ENCODE data around the gene NEURL3.
"Not testable (repeated sequence)": the region's sequence is repeated elsewhere in the genome, so short reads cannot be mapped to it uniquely, and the experiment has no call there.

The NEURL3 gene

GRCh38 chr2:96471772-96472171, 33.4 kb downstream of the NEURL3 start:
- no peak for TF ChIP-seq CTCF (IDR thresholded peaks at IDR 0.05; ENCODE audit: low read depth, low read length, missing control alignments)
- no peak overlapping the region for H3K4me3 ChIP-seq (ENCODE audit: low read depth, low read length)
- no peak for DNase-seq (ENCODE audit: low read depth)

GRCh38 chr2:96470636-96471035, 34.5 kb downstream of the NEURL3 start:
- TF ChIP-seq CTCF (IDR thresholded peaks at IDR 0.05; ENCODE audit: low read depth, low read length, missing control alignments), result peak; percentile 75
- no peak for DNase-seq (ENCODE audit: low read depth)
- H3K4me3 ChIP-seq (ENCODE audit: low read depth, low read length), result no peak overlapping the region

- no peak for DNase-seq (ENCODE audit: low read depth)
- no peak overlapping the region for H3K4me3 ChIP-seq (ENCODE audit: low read depth, low read length)
- TF ChIP-seq CTCF (IDR thresholded peaks at IDR 0.05; ENCODE audit: low read depth, low read length, missing control alignments), result no peak
Observed at GRCh38 chr2:96470109-96470508, 35.0 kb downstream of the NEURL3 start.

GRCh38 chr2:96468904-96469303, 36.3 kb downstream of the NEURL3 start:
- DNase-seq (ENCODE audit: low read depth), result no peak
- no peak overlapping the region for H3K4me3 ChIP-seq (ENCODE audit: low read depth, low read length)
- TF ChIP-seq CTCF (IDR thresholded peaks at IDR 0.05; ENCODE audit: low read depth, low read length, missing control alignments), result no peak

- H3K4me3 ChIP-seq (ENCODE audit: low read depth, low read length), result no peak overlapping the region
- no peak for DNase-seq (ENCODE audit: low read depth)
- TF ChIP-seq CTCF (IDR thresholded peaks at IDR 0.05; ENCODE audit: low read depth, low read length, missing control alignments), result no peak
Observed at GRCh38 chr2:96464651-96465050, 40.5 kb downstream of the NEURL3 start.

- no peak overlapping the region for H3K4me3 ChIP-seq (ENCODE audit: low read depth, low read length)
- DNase-seq (ENCODE audit: low read depth), result no peak
- TF ChIP-seq CTCF (IDR thresholded peaks at IDR 0.05; ENCODE audit: low read depth, low read length, missing control alignments), result no peak
Observed at GRCh38 chr2:96464061-96464460, 41.1 kb downstream of the NEURL3 start.

- H3K4me3 ChIP-seq (ENCODE audit: low read depth, low read length), result no peak overlapping the region
- no peak for TF ChIP-seq CTCF (IDR thresholded peaks at IDR 0.05; ENCODE audit: low read depth, low read length, missing control alignments)
- DNase-seq (ENCODE audit: low read depth), result no peak
Observed at GRCh38 chr2:96463119-96463518, 42.0 kb downstream of the NEURL3 start.

- H3K4me3 ChIP-seq (ENCODE audit: low read depth, low read length); DNase-seq (ENCODE audit: low read depth): not testable (repeated sequence)
Observed at GRCh38 chr2:96461616-96462015, 43.5 kb downstream of the NEURL3 start.

Data from GM12864 (cell line).